HG02981 (cell line): ENCODE results near the gene SH3BP5.
A peak's percentile ranks its signal among the peaks of the same experiment; 100 is the strongest.
"Not testable (repeated sequence)": the region's sequence is repeated elsewhere in the genome, so short reads cannot be mapped to it uniquely, and the experiment has no call there.

Experiments
- ATAC-seq: cut with Tn5 transposase; IDR thresholded peaks from one replicate; pipeline ENCODE4 v1.9.1; 2021; ENCODE audit warnings: mild to moderate bottlenecking, moderate library complexity; ENCODE audit not compliant: unreplicated experiment

SH3BP5 gene

GRCh38 chr3:15332405-15333098, at the start of gene SH3BP5:
SH3BP5 (minus strand) TSS chr3:15332586; CDS start chr3:15332408, 178 bp downstream.
- ATAC-seq, result peak; percentile 71

- ATAC-seq, result no peak
Measured at GRCh38 chr3:15380980-15381890, 48.8 kb upstream of the SH3BP5 start.

GRCh38 chr3:15377961-15378791, 45.8 kb upstream of the SH3BP5 start:
- peak; percentile 92 for ATAC-seq

- ATAC-seq, result no peak
Measured at GRCh38 chr3:15375461-15376000, 43.1 kb upstream of the SH3BP5 start.

- ATAC-seq, result no peak
Measured at GRCh38 chr3:15372918-15373317, 40.5 kb upstream of the SH3BP5 start.

- no peak for ATAC-seq
Measured at GRCh38 chr3:15368561-15369135, 36.3 kb upstream of the SH3BP5 start.

- no peak for ATAC-seq
Measured at GRCh38 chr3:15367059-15367458, 34.7 kb upstream of the SH3BP5 start.

GRCh38 chr3:15364078-15364477, 31.7 kb upstream of the SH3BP5 start:
- ATAC-seq, result not testable (repeated sequence)

GRCh38 chr3:15361494-15362214, 29.3 kb upstream of the SH3BP5 start:
- ATAC-seq, result peak; percentile 73

- no peak for ATAC-seq
Measured at GRCh38 chr3:15360788-15361493, 28.6 kb upstream of the SH3BP5 start.

GRCh38 chr3:15359677-15360397, 27.5 kb upstream of the SH3BP5 start:
- no peak for ATAC-seq

GRCh38 chr3:15356651-15357061, 24.3 kb upstream of the SH3BP5 start:
- ATAC-seq, result not testable (repeated sequence)

GRCh38 chr3:15356176-15356575, 23.8 kb upstream of the SH3BP5 start:
- no peak for ATAC-seq

GRCh38 chr3:15355086-15355485, 22.7 kb upstream of the SH3BP5 start:
- ATAC-seq, result no peak

GRCh38 chr3:15354485-15354884, 22.1 kb upstream of the SH3BP5 start:
- ATAC-seq, result no peak

- ATAC-seq, result no peak
Measured at GRCh38 chr3:15350141-15350540, 17.8 kb upstream of the SH3BP5 start.

- not testable (repeated sequence) for ATAC-seq
Measured at GRCh38 chr3:15349438-15349837, 17.1 kb upstream of the SH3BP5 start.

GRCh38 chr3:15348246-15348645, 15.9 kb upstream of the SH3BP5 start:
- no peak for ATAC-seq

- no peak for ATAC-seq
Measured at GRCh38 chr3:15347737-15348110, 15.3 kb upstream of the SH3BP5 start.
